SU-DHL-6 (cell line): Measurements from ENCODE around the gene TMEM184A.

Experiments
- H2AFZ ChIP-seq: fragments of 200-600 bp; sonication (generic); 2 replicates; pipeline ENCODE4 v1.6.1; 2014; ENCODE audit warnings: low read depth, mild to moderate bottlenecking, moderate library complexity, mixed read lengths, antibody characterized with exemption, low read length; ENCODE audit not compliant: severe bottlenecking
- H3F3A ChIP-seq: fragments of 200-600 bp; shearing (Covaris generic); 2 replicates; pipeline ENCODE4 v1.6.0; 2016; ENCODE audit warnings: antibody characterized with exemption, mild to moderate bottlenecking; ENCODE audit not compliant: insufficient read depth
- H3K27ac ChIP-seq: fragments of 200-600 bp; sonication (generic); 2 replicates; pipeline ENCODE4 v1.5.1; 2016; ENCODE audit warnings: low read depth, mild to moderate bottlenecking, low read length, moderate library complexity, mixed read lengths
- H3K27me3 ChIP-seq: fragments of 200-600 bp; sonication (generic), shearing (Covaris generic); 2 replicates; pipeline ENCODE4 v1.6.0; 2014; ENCODE audit warnings: mild to moderate bottlenecking, low read length
- H3K36me3 ChIP-seq: fragments of 200-600 bp; sonication (generic); 2 replicates; pipeline ENCODE4 v1.6.1; 2014; ENCODE audit warnings: mild to moderate bottlenecking, low read length, mixed read lengths
- H3K4me2 ChIP-seq: fragments of 300-600, 200-600 bp; shearing (Covaris generic), sonication (generic); 2 replicates; pipeline ENCODE4 v1.6.0; 2014; ENCODE audit warnings: low read length, low read depth, mild to moderate bottlenecking; ENCODE audit not compliant: poor library complexity, severe bottlenecking
- H3K4me3 ChIP-seq: fragments of 200-600 bp; sonication (generic); 2 replicates; pipeline ENCODE4 v1.5.1; 2014; ENCODE audit warnings: antibody characterized with exemption, low read length, mild to moderate bottlenecking, mixed read lengths; ENCODE audit not compliant: insufficient read depth, poor library complexity, severe bottlenecking
- H3K79me2 ChIP-seq: fragments of 200-600 bp; sonication (generic); 2 replicates; pipeline ENCODE4 v1.6.1; 2014; ENCODE audit warnings: mild to moderate bottlenecking, low read length, moderate library complexity; ENCODE audit not compliant: insufficient read depth
- H3K9ac ChIP-seq: fragments of 200-600 bp; sonication (generic); 2 replicates; pipeline ENCODE4 v1.7.0; 2014; ENCODE audit warnings: mild to moderate bottlenecking, low read length
- H3K9me2 ChIP-seq: fragments of 200-600 bp; sonication (generic); replicated peaks from 2 replicates; pipeline ENCODE4 v1.6.1; 2014; ENCODE audit warnings: low read length; ENCODE audit not compliant: insufficient read depth
- H3K9me3 ChIP-seq: fragments of 200-600 bp; sonication (generic); 2 replicates; pipeline ENCODE4 v1.6.1; 2014; ENCODE audit warnings: low read length, mixed read lengths; ENCODE audit not compliant: insufficient read depth
- H4K20me1 ChIP-seq: fragments of 200-600 bp; sonication (generic); 2 replicates; pipeline ENCODE4 v1.6.1; 2014; ENCODE audit warnings: low read depth, mild to moderate bottlenecking, antibody characterized with exemption, low read length, moderate library complexity, mixed read lengths
- EZH2phosphoT487 ChIP-seq: fragments of 200-600 bp; sonication (generic), shearing (Covaris generic); conservative IDR thresholded peaks from 2 replicates; pipeline ENCODE4 v1.6.1; 2018; ENCODE audit warnings: mild to moderate bottlenecking, antibody characterized with exemption, low read length, moderate library complexity, mixed read lengths
- TF ChIP-seq, protein P1 (sequence below): fragments of 200-600 bp; sonication (generic); IDR thresholded peaks from one replicate; pipeline ENCODE4 v1.5.1; 2017; ENCODE audit warnings: antibody characterized with exemption, mild to moderate bottlenecking, low read length, moderate library complexity; ENCODE audit not compliant: insufficient read depth, poor library complexity, severe bottlenecking

Gene TMEM184A

DNA sequence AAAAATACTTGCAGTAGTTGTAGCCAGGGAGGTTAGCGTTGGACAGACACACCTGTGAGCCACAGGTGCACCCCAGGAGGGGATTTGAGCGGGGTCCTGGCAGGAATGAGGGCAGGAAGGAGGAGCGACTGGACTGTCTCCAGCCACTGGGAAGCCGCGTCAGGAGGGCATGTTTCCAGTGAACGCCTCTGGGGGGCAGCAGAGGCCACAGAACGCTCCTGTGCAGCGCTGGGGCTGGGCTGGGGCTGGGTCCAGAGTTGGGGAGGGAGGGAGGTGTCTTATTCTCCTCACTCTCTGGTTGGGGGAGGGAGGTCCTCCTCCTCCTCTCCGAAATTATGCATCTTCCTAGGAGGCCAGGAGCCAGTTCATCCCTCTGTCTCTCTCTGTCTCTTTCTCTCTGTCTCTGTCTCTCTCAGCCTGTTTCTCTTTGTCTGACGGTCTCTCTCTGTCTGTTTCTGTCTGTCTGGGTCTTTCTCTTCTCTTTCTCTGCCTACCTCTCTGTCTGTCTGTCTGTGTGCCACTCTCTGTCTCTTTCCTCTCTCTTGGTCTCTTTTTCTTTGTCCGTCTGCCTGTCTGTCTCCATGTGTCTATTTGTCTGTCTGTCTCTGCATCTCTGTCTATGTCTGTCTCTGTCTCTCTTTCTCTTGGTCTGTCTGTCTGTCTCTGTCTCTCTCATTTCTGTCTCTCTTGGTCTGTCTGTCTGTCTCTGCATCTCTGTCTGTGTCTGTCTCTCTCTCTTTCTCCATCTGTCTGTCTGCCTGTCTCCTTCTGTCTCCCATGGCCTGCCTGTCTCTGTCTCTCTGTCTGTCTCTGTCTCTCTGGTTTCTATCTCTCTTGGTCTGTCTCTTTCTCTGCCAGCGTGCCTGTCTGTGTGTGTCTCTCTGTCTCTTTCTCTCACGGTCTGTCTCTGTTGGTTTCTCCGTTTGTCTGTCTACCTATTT is 23.7 kb upstream of the TMEM184A start:
- H3K27me3 ChIP-seq = no peaks in the 10 kb centered on the region
- no peak overlapping the region for H2AFZ ChIP-seq
- H3K4me2 ChIP-seq = no peak overlapping the region

DNA sequence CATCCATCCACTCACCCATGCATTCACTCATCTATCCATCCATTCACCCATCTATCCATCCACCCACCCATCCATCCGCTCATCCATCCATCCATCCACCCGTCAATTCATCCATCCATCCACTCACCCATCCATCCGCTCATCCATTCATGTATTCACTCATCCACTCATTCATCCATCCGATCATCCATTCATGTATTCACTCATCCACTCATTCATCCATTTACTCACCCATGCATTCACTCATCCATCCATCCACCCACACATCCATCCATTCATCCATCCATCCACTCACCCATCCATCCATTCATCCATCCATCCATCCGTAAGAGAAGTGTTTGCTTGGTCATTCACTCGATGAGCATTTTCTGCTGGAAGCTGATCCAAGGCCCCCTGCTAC is 22.5 kb upstream of the TMEM184A start:
- no peak overlapping the region for H3K4me2 ChIP-seq
- H3K9ac ChIP-seq = no peak overlapping the region
- H3K9me3 ChIP-seq = no peaks in the 10 kb centered on the region
- no peak overlapping the region for H3K4me3 ChIP-seq
- H3K27me3 ChIP-seq = no peaks in the 10 kb centered on the region
- no peaks in the 10 kb centered on the region for H3K9me2 ChIP-seq
- no peak overlapping the region for H3K27ac ChIP-seq
- H2AFZ ChIP-seq = no peak overlapping the region
- no peaks in the 10 kb centered on the region for H3K36me3 ChIP-seq
- no peaks in the 10 kb centered on the region for H4K20me1 ChIP-seq
- no peak for TF ChIP-seq EZH2phosphoT487
- TF ChIP-seq, protein P1, sequence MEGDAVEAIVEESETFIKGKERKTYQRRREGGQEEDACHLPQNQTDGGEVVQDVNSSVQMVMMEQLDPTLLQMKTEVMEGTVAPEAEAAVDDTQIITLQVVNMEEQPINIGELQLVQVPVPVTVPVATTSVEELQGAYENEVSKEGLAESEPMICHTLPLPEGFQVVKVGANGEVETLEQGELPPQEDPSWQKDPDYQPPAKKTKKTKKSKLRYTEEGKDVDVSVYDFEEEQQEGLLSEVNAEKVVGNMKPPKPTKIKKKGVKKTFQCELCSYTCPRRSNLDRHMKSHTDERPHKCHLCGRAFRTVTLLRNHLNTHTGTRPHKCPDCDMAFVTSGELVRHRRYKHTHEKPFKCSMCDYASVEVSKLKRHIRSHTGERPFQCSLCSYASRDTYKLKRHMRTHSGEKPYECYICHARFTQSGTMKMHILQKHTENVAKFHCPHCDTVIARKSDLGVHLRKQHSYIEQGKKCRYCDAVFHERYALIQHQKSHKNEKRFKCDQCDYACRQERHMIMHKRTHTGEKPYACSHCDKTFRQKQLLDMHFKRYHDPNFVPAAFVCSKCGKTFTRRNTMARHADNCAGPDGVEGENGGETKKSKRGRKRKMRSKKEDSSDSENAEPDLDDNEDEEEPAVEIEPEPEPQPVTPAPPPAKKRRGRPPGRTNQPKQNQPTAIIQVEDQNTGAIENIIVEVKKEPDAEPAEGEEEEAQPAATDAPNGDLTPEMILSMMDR = no peak
- H3F3A ChIP-seq = no peaks in the 10 kb centered on the region
- no peaks in the 10 kb centered on the region for H3K79me2 ChIP-seq

More for the DNA sequence above, 23.7 kb upstream of the TMEM184A start:
- Histone ChIP-seq H3K4me3 (no peak overlapping the region), H4K20me1 (no peaks in the 10 kb centered on the region), H3F3A (no peaks in the 10 kb centered on the region), H3K36me3 (no peaks in the 10 kb centered on the region), H3K9me2 (no peaks in the 10 kb centered on the region), H3K9me3 (no peaks in the 10 kb centered on the region), H3K27ac (no peak overlapping the region), H3K9ac (no peak overlapping the region), H3K79me2 (no peaks in the 10 kb centered on the region)
- TF ChIP-seq, protein P1 = peak; percentile 87
- TF ChIP-seq EZH2phosphoT487 = no peak

DNA sequence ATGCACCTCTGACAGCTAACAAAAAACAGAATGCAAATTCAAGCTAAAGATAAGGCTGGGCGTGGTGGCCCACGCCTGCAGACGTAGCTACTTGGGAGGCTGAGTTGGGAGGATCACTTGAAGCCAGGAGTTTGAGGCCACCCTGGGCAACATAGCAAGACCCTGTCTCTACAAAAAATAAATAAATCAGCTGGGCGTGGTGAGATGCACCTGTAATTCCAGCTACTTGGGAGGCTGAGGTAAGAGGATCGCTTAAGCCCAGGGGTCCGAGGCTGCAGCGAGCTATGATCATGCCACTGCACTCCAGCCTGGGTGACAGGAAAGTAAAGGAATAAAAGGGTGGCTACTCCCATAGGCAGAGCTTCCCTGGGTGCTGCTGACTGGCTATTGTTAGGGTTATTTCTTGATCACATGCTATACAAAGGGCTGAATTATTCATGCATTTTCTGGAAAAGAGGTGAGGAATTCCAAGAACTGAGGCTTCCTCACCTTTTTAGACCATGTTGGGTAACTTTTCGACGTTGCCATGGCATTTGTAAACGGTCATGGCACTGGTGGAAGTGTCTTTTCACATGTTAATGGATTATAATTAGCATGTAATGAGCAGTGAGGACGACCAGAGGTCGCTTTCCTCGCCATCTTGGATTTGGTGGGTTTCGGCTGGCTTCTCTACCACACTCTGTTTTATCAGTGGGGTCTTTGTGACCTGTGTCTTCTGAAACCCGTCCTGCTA is 20.7 kb upstream of the TMEM184A start:
- TF ChIP-seq EZH2phosphoT487 = no peak
- TF ChIP-seq, protein P1 = no peak
- H3F3A ChIP-seq = no peaks in the 10 kb centered on the region
- H3K4me2 ChIP-seq = no peak overlapping the region
- no peaks in the 10 kb centered on the region for H3K9me2 ChIP-seq
- no peaks in the 10 kb centered on the region for H3K79me2 ChIP-seq
- H3K36me3 ChIP-seq = no peaks in the 10 kb centered on the region
- no peaks in the 10 kb centered on the region for H4K20me1 ChIP-seq
- no peak overlapping the region for H3K9ac ChIP-seq
- H3K4me3 ChIP-seq = no peak overlapping the region
- no peaks in the 10 kb centered on the region for H3K9me3 ChIP-seq
- H2AFZ ChIP-seq = no peak overlapping the region
- no peak overlapping the region for H3K27ac ChIP-seq
- no peaks in the 10 kb centered on the region for H3K27me3 ChIP-seq
